H1 (cell line): ENCODE results near the gene STIM1. TPM values are rescaled to one million over a fixed set of nuclear protein-coding genes. Genes with fewer than 3 reads are reported as not detected.

ENCODE experiments used
- CTCF ChIA-PET: fragments of 300-600 bp; sonication (Branson Sonifier 250); formaldehyde crosslinking; loops from one replicate; lab custom pipeline; 2021; ENCODE audit not compliant: partially characterized antibody; lab: Charles Lee
- POLR2A ChIA-PET: fragments of 300-600 bp; sonication (Branson Sonifier 250); formaldehyde crosslinking; loops from one replicate; lab custom pipeline; 2021; ENCODE audit warnings: inconsistent platforms; ENCODE audit not compliant: partially characterized antibody; lab: Charles Lee
- DNase-seq, 2 experiments: peaks; one replicate each; pipeline versions ENCODE4 v3.0.0 to v3.0.0-alpha.2; 2010 to 2022; ENCODE audit warnings: low spot score in 2 of 2, low read depth in 1 of 2, mixed read lengths in 1 of 2
- FAIRE-seq: peaks from 2 replicates; lab custom pipeline; 2011; peaks lifted over from hg19 to GRCh38; lab: Jason Lieb, UNC
- H2AFZ ChIP-seq: 2 replicates; pipeline ENCODE4 v1.8.1; 2012; ENCODE audit warnings: low read length, inconsistent platforms
- H2AK5ac ChIP-seq: 2 replicates; pipeline ENCODE4 v1.6.1; 2013; ENCODE audit warnings: low read depth, low read length
- H2BK120ac ChIP-seq: replicated peaks from 2 replicates; pipeline ENCODE3; 2013; ENCODE audit warnings: low read depth, low read length, inconsistent platforms
- H2BK12ac ChIP-seq: 2 replicates; pipeline ENCODE4 v1.6.1; 2013; ENCODE audit warnings: low read depth, low read length
- H2BK15ac ChIP-seq: 2 replicates; pipeline ENCODE4 v1.6.1; 2013; ENCODE audit warnings: low read length
- H2BK20ac ChIP-seq: 2 replicates; pipeline ENCODE4 v1.6.1; 2013; ENCODE audit warnings: low read length
- H2BK5ac ChIP-seq: 2 replicates; pipeline ENCODE4 v1.6.1; 2013; ENCODE audit warnings: low read depth, low read length
- H3K14ac ChIP-seq: 2 replicates; pipeline ENCODE4 v1.6.1; 2013; ENCODE audit warnings: inconsistent platforms; ENCODE audit not compliant: insufficient read length
- H3K18ac ChIP-seq: 2 replicates; pipeline ENCODE4 v1.6.1; 2013; ENCODE audit warnings: low read length; ENCODE audit errors: extremely low read depth
- H3K23ac ChIP-seq: 2 replicates; pipeline ENCODE4 v1.6.1; 2013; ENCODE audit warnings: inconsistent platforms; ENCODE audit not compliant: insufficient read length
- H3K23me2 ChIP-seq: 2 replicates; pipeline ENCODE4 v1.6.1; 2013; ENCODE audit warnings: low read depth, low read length
- H3K27ac ChIP-seq: 2 replicates; pipeline ENCODE4 v1.6.1; 2011; ENCODE audit warnings: low read depth, low read length, inconsistent platforms
- H3K27me3 ChIP-seq, 4 experiments: replicated peaks in 1 of 4; 1 replicate in 1 of 4; 2 replicates in 3 of 4; pipeline versions ENCODE4 v1.6.1 to v1.8.1; 2011 to 2013; ENCODE audit warnings: low read length in 3 of 4, mild to moderate bottlenecking in 3 of 4, inconsistent platforms in 2 of 4, mixed read lengths in 2 of 4, moderate library complexity in 1 of 4; ENCODE audit not compliant: control insufficient read depth in 3 of 4, insufficient read depth in 3 of 4; ENCODE audit errors: extremely low read depth in 1 of 4
- H3K36me3 ChIP-seq, 4 experiments: 2 replicates each; pipeline versions ENCODE4 v1.6.1 to v1.8.1; 2011 to 2013; ENCODE audit warnings: mild to moderate bottlenecking in 4 of 4, low read length in 3 of 4, moderate library complexity in 2 of 4, control low read depth in 1 of 4, inconsistent platforms in 1 of 4; ENCODE audit not compliant: insufficient read depth in 4 of 4, control insufficient read depth in 2 of 4
- H3K4ac ChIP-seq: replicated peaks from 2 replicates; pipeline ENCODE3; 2013; ENCODE audit warnings: low read length, low read depth, mixed read lengths, inconsistent platforms; ENCODE audit not compliant: insufficient read length
- H3K4me1 ChIP-seq, 4 experiments: replicated peaks in 1 of 4; 1 replicate in 1 of 4; 2 replicates in 3 of 4; pipeline versions ENCODE4 v1.6.1 to v1.8.1; 2011 to 2013; ENCODE audit warnings: low read length in 3 of 4, inconsistent platforms in 2 of 4, mixed read lengths in 1 of 4; ENCODE audit not compliant: insufficient read depth in 4 of 4, control insufficient read depth in 3 of 4
- H3K4me2 ChIP-seq, 2 experiments: 2 replicates each; pipeline versions ENCODE4 v1.6.1 to v1.8.1; 2011 to 2013; ENCODE audit warnings: low read depth in 2 of 2, low read length in 2 of 2, control low read depth in 1 of 2, inconsistent platforms in 1 of 2, mild to moderate bottlenecking in 1 of 2; ENCODE audit not compliant: insufficient read depth in 1 of 2
- H3K4me3 ChIP-seq, 4 experiments: fragments of 200-600, 300-600 bp in 1 of 4; sonication (generic), shearing (Covaris generic), sonication (Bioruptor Twin) in 1 of 4; 2 replicates each; pipeline versions ENCODE4 v1.5.1 to v1.8.1; 2011 to 2016; ENCODE audit warnings: low read length in 4 of 4, low read depth in 3 of 4, control low read depth in 2 of 4, inconsistent platforms in 2 of 4, mild to moderate bottlenecking in 2 of 4, mixed read lengths in 1 of 4, moderate library complexity in 1 of 4; ENCODE audit not compliant: insufficient read depth in 2 of 4; ENCODE audit errors: extremely low read depth in 1 of 4
- H3K56ac ChIP-seq: replicated peaks from 2 replicates; pipeline ENCODE3; 2013; ENCODE audit warnings: low read depth, mild to moderate bottlenecking, mixed read lengths, low read length, inconsistent platforms; ENCODE audit not compliant: insufficient read length
- H3K79me1 ChIP-seq: 2 replicates; pipeline ENCODE4 v1.6.1; 2013; ENCODE audit warnings: low read depth, low read length, control low read depth
- H3K79me2 ChIP-seq, 2 experiments: 2 replicates each; pipeline versions ENCODE4 v1.6.1 to v1.8.1; 2012 to 2013; ENCODE audit warnings: low read length in 2 of 2, mild to moderate bottlenecking in 2 of 2, inconsistent platforms in 1 of 2; ENCODE audit not compliant: insufficient read depth in 2 of 2, control insufficient read depth in 1 of 2
- H3K9ac ChIP-seq, 4 experiments: replicated peaks in 1 of 4; 1 replicate in 1 of 4; 2 replicates in 3 of 4; pipeline versions ENCODE4 v1.6.1 to v1.8.1; 2011 to 2013; ENCODE audit warnings: low read depth in 3 of 4, low read length in 3 of 4, control low read depth in 2 of 4, mild to moderate bottlenecking in 2 of 4, moderate library complexity in 2 of 4, inconsistent platforms in 1 of 4; ENCODE audit errors: extremely low read depth in 1 of 4
- H3K9me3 ChIP-seq, 2 experiments: 2 replicates each; pipeline versions ENCODE4 v1.6.1 to v1.8.1; 2012 to 2013; ENCODE audit warnings: mild to moderate bottlenecking in 2 of 2, moderate library complexity in 2 of 2, control low read depth in 1 of 2, inconsistent platforms in 1 of 2, low read depth in 1 of 2, low read length in 1 of 2, mixed read lengths in 1 of 2; ENCODE audit not compliant: insufficient read depth in 2 of 2
- H4K20me1 ChIP-seq, 2 experiments: replicated peaks in 1 of 2; 2 replicates each; pipeline versions ENCODE3 to v1.8.1; 2011 to 2013; ENCODE audit warnings: inconsistent platforms in 2 of 2, low read length in 2 of 2, mild to moderate bottlenecking in 1 of 2; ENCODE audit not compliant: insufficient read depth in 2 of 2, control insufficient read depth in 1 of 2
- H4K5ac ChIP-seq: 2 replicates; pipeline ENCODE4 v1.6.1; 2013; ENCODE audit warnings: low read length, low read depth, mixed read lengths, inconsistent platforms; ENCODE audit not compliant: insufficient read length
- H4K8ac ChIP-seq: 2 replicates; pipeline ENCODE4 v1.8.0; 2013; ENCODE audit warnings: mild to moderate bottlenecking, moderate library complexity, low read length, inconsistent platforms; ENCODE audit not compliant: insufficient read depth; ENCODE audit errors: extremely low read depth
- H4K91ac ChIP-seq: replicated peaks from 2 replicates; pipeline ENCODE3; 2013; ENCODE audit warnings: low read length, mixed read lengths, inconsistent platforms; ENCODE audit not compliant: insufficient read length
- CTCF ChIP-seq, 3 experiments: IDR thresholded peaks; 1 replicate in 2 of 3; 2 replicates in 1 of 3; pipeline versions ENCODE4 v1.5.1 to v1.6.1; 2011; ENCODE audit warnings: low read length in 3 of 3, mild to moderate bottlenecking in 3 of 3, inconsistent platforms in 2 of 3, low read depth in 1 of 3, moderate library complexity in 1 of 3; ENCODE audit not compliant: insufficient read depth in 1 of 3; ENCODE audit errors: control extremely low read depth in 1 of 3
- MAX ChIP-seq: IDR thresholded peaks from 2 replicates; pipeline ENCODE4 v1.6.1; 2012; ENCODE audit warnings: inconsistent platforms
- RAD21 ChIP-seq, 2 experiments: IDR thresholded peaks in 1 of 2; conservative IDR thresholded peaks in 1 of 2; 2 replicates each; pipeline ENCODE4 v1.6.1; 2011; ENCODE audit warnings: low read depth in 2 of 2, low read length in 2 of 2, improper control_type of control experiment in 1 of 2, inconsistent platforms in 1 of 2, mild to moderate bottlenecking in 1 of 2, moderate library complexity in 1 of 2
- RBBP5 ChIP-seq: IDR thresholded peaks from 2 replicates; pipeline ENCODE4 v1.7.1; 2012; ENCODE audit warnings: low read depth, mild to moderate bottlenecking, inconsistent platforms, low read length, moderate library complexity, borderline replicate concordance
- WGBS, 2 experiments: shearing (Covaris generic) in 1 of 2; methylation state at CpG; one replicate each; pipeline versions ENCODE4 v1.1.6 to v1.1.7; 2013 to 2015; ENCODE audit warnings: low lambda C conversion rate in 2 of 2, mixed read lengths in 2 of 2, inconsistent platforms in 1 of 2, low coverage in 1 of 2, missing lambda C conversion rate in 1 of 2; ENCODE audit not compliant: insufficient replicate concordance in 2 of 2, insufficient coverage in 1 of 2, insufficient read length in 1 of 2; ENCODE audit errors: extremely low coverage in 1 of 2, missing lambda C conversion rate in 1 of 2; 5-methylcytosine and 5-hydroxymethylcytosine counted together
- polyA plus RNA-seq, 7 experiments: library from polyadenylated mRNA; depleted of rRNA in 3 of 7; stranded (reverse) in 5 of 7; unstranded in 2 of 7; fragments of >200 nt in 5 of 7; fragments of 200-250 nt in 2 of 7; gene quantifications; 1 replicate in 5 of 7; 2 replicates in 1 of 7; 4 replicates in 1 of 7; pipeline versions ENCODE4 v1.2.1 to v1.2.3, GENCODE V29; 2011 to 2013; ENCODE audit warnings: missing spikeins in 2 of 7, mixed read lengths in 2 of 7
- total RNA-seq: library from RNA; stranded (reverse); fragmentation: NEBNext Ultra II Directional; extraction: Animal tissue kit (Norgen Biotek cat#: 25700); gene quantifications from 2 replicates; pipeline ENCODE4 v1.2.1, GENCODE V29; 2021

The STIM1 gene
- total and polyA plus RNA-seq, 2 of the 8 experiments (the other 6 are each of a cell fraction or from before 2014, with no cell fraction given): 11.1 to 12.2 TPM

- no peak overlapping the region for H3K14ac ChIP-seq
- H3K18ac ChIP-seq: no peak overlapping the region
- H2BK20ac ChIP-seq: no peak overlapping the region
- no peak overlapping the region for H3K56ac ChIP-seq
- no peaks in the 10 kb centered on the region for H3K79me1 ChIP-seq
- H2BK120ac ChIP-seq: no peak overlapping the region
- H4K20me1 ChIP-seq: peaks cover 0 to 2% of the 10 kb centered on the region in 2 experiments
- no peaks in the 10 kb centered on the region for H3K4me1 ChIP-seq
- H2BK5ac ChIP-seq: no peak overlapping the region
- no peak overlapping the region for H3K23ac ChIP-seq
- TF ChIP-seq CTCF (IDR thresholded peaks at IDR 0.05; ENCODE audit: control extremely low read depth in 1 of 3, insufficient read depth in 1 of 3, low read depth in 1 of 3, low read length in 3 of 3): peak in 2 of 3 experiments; percentile 27 to 35; a peak in 2 of 4 replicates
- TF ChIP-seq RAD21 (IDR thresholded peaks at IDR 0.05 in 1 of 2, conservative IDR thresholded peaks at IDR 0.05 in 1 of 2; ENCODE audit: low read depth in 2 of 2, low read length in 2 of 2): peak; percentile 32 to 42; a peak in 3 of 4 replicates
- TF ChIP-seq RBBP5: no peak
- TF ChIP-seq MAX: no peak
- no peak overlapping the region for H3K4ac ChIP-seq
- DNase-seq: no peak
- no peak overlapping the region for H4K8ac ChIP-seq
- H4K91ac ChIP-seq: no peak overlapping the region
- ChIA-PET POLR2A (no interaction called here), CTCF (interaction anchor here (0.6 to 4.1 kb wide), 20 partner anchors 7 to 142 kb away, joined by 3 to 36 read pairs (median 3); partner anchors contain the start of gene STIM1)
- no peaks in the 10 kb centered on the region for H3K79me2 ChIP-seq
- WGBS, 2 experiments: 70% methylated on average over 5 of the region's 5 CpGs; no CpG with 5 or more reads in 1 of the 2 experiments
- FAIRE-seq: no peak
- no peaks in the 10 kb centered on the region for H3K23me2 ChIP-seq
- no peaks in the 10 kb centered on the region for H3K9me3 ChIP-seq
- no peak overlapping the region for H2BK15ac ChIP-seq
- no peak overlapping the region for H3K4me2 ChIP-seq
- H3K9ac ChIP-seq: no peak overlapping the region
- H2AK5ac ChIP-seq: no peak overlapping the region
- H3K27ac ChIP-seq: no peak overlapping the region
- no peaks in the 10 kb centered on the region for H3K27me3 ChIP-seq
- H3K36me3 ChIP-seq: no peaks in the 10 kb centered on the region
- no peak overlapping the region for H4K5ac ChIP-seq
- no peak overlapping the region for H2AFZ ChIP-seq
- H2BK12ac ChIP-seq: no peak overlapping the region
- H3K4me3 ChIP-seq: no peak overlapping the region
These were observed 103.8 kb downstream of the STIM1 start for GRCh38 chr11:3959015-3959902.
